Measurements from ENCODE around the gene KIF17.

GRCh38 chr1:20725189-20726117 is 7.6 kb upstream of the KIF17 start:
- TF ChIP-seq POLR2AphosphoS5 (IDR thresholded peaks at IDR 0.05; ENCODE audit: borderline replicate concordance, low read depth, low read length): no peak
- TF ChIP-seq EZH2 (IDR thresholded peaks at IDR 0.05): no peak
- TF ChIP-seq FOXP2 (optimal IDR thresholded peaks at IDR 0.05; ENCODE audit: control extremely low read depth, extremely low read length, insufficient read depth): no peak

All from SK-N-MC (cell line).